GM23248 (cell line): ENCODE data around the gene MEA1. TPM values are rescaled to one million over a fixed set of nuclear protein-coding genes. Genes with fewer than 3 reads are reported as not detected.

Experiments
- DNase-seq: peaks from one replicate; pipeline ENCODE4 v3.0.0-alpha.2; 2015
- H2AFZ ChIP-seq: fragments of 200-600 bp; sonication (generic); 2 replicates; pipeline ENCODE4 v1.6.1; 2016; ENCODE audit warnings: antibody characterized with exemption
- H3F3A ChIP-seq: fragments of 200-600 bp; sonication (generic); 2 replicates; pipeline ENCODE4 v1.6.1; 2016; ENCODE audit warnings: mild to moderate bottlenecking, antibody characterized with exemption, mixed run types; ENCODE audit not compliant: insufficient read depth
- H3K27ac ChIP-seq: fragments of 200-600 bp; sonication (generic); 2 replicates; pipeline ENCODE4 v1.5.1; 2016; ENCODE audit warnings: mild to moderate bottlenecking
- H3K27me3 ChIP-seq: fragments of 200-600 bp; sonication (generic); replicated peaks from 2 replicates; pipeline ENCODE4 v1.6.1; 2016; ENCODE audit warnings: mild to moderate bottlenecking; ENCODE audit not compliant: insufficient read depth
- H3K36me3 ChIP-seq: fragments of 200-600 bp; sonication (generic); 2 replicates; pipeline ENCODE4 v1.6.1; 2016; ENCODE audit warnings: low read depth, mild to moderate bottlenecking
- H3K4me1 ChIP-seq: fragments of 200-600 bp; sonication (generic); 2 replicates; pipeline ENCODE4 v1.6.1; 2016; ENCODE audit warnings: mild to moderate bottlenecking; ENCODE audit not compliant: insufficient read depth
- H3K4me2 ChIP-seq: fragments of 200-600 bp; sonication (generic); one replicate; pipeline ENCODE4 v1.6.1; 2016; ENCODE audit warnings: mild to moderate bottlenecking; ENCODE audit not compliant: unreplicated experiment
- H3K4me3 ChIP-seq: fragments of 200-600 bp; sonication (generic); 2 replicates; pipeline ENCODE4 v1.5.1; 2016; ENCODE audit warnings: mild to moderate bottlenecking
- H3K79me2 ChIP-seq: fragments of 200-600 bp; sonication (generic); 2 replicates; pipeline ENCODE4 v1.6.1; 2016; ENCODE audit warnings: mild to moderate bottlenecking; ENCODE audit not compliant: insufficient read depth
- H3K9ac ChIP-seq: fragments of 200-600 bp; sonication (generic); 2 replicates; pipeline ENCODE4 v1.6.1; 2016; ENCODE audit warnings: mild to moderate bottlenecking
- H3K9me2 ChIP-seq: fragments of 200-600 bp; sonication (generic); 2 replicates; pipeline ENCODE4 v1.6.1; 2016; ENCODE audit warnings: mixed run types, mild to moderate bottlenecking, moderate library complexity; ENCODE audit not compliant: insufficient read depth
- H3K9me3 ChIP-seq: fragments of 200-600 bp; sonication (generic); one replicate; pipeline ENCODE4 v1.6.1; 2017; ENCODE audit warnings: low read depth
- H4K20me1 ChIP-seq: fragments of 200-600 bp; sonication (generic); 2 replicates; pipeline ENCODE4 v1.6.0; 2016; ENCODE audit not compliant: insufficient read depth
- EZH2 ChIP-seq: fragments of 200-600 bp; sonication (generic); IDR thresholded peaks from 2 replicates; pipeline ENCODE4 v1.6.1; 2018; ENCODE audit warnings: antibody characterized with exemption, mild to moderate bottlenecking; ENCODE audit not compliant: insufficient read depth, poor library complexity, severe bottlenecking
- EZH2phosphoT487 ChIP-seq: fragments of 200-600 bp; sonication (generic); IDR thresholded peaks from 2 replicates; pipeline ENCODE4 v1.6.1; 2018; ENCODE audit warnings: antibody characterized with exemption, moderate library complexity, mild to moderate bottlenecking, low read depth; ENCODE audit not compliant: insufficient read depth
- whole genome bisulfite sequencing, 2 experiments: methylation state at CpG; one replicate each; pipeline ENCODE4 v1.1.6; 2015 to 2017; ENCODE audit warnings: low lambda C conversion rate in 2 of 2, low coverage in 1 of 2; ENCODE audit errors: missing lambda C conversion rate in 2 of 2; 5-methylcytosine and 5-hydroxymethylcytosine counted together
- in situ Hi-C: fragments of 300-500 bp; cut with MboI; formaldehyde crosslinking; loops from 2 replicates; pipeline ENCODE4 v1.15.0; 2020
- polyA plus RNA-seq: library from polyadenylated mRNA; unstranded; fragments of >200 nt; fragmentation: Nextera tagmentation; extraction: Ambion mirVana; gene quantifications from 2 replicates; pipeline ENCODE4 v1.2.1, GENCODE V29; 2016
- total RNA-seq: library from RNA; depleted of rRNA; stranded (reverse); fragments of >200 nt; shearing (Covaris generic); gene quantifications from 2 replicates; pipeline ENCODE4 v1.2.3, GENCODE V29; 2014

The MEA1 gene
- total and polyA plus RNA-seq, 2 experiments from 2014 or later: 100 to 171 TPM

DNA sequence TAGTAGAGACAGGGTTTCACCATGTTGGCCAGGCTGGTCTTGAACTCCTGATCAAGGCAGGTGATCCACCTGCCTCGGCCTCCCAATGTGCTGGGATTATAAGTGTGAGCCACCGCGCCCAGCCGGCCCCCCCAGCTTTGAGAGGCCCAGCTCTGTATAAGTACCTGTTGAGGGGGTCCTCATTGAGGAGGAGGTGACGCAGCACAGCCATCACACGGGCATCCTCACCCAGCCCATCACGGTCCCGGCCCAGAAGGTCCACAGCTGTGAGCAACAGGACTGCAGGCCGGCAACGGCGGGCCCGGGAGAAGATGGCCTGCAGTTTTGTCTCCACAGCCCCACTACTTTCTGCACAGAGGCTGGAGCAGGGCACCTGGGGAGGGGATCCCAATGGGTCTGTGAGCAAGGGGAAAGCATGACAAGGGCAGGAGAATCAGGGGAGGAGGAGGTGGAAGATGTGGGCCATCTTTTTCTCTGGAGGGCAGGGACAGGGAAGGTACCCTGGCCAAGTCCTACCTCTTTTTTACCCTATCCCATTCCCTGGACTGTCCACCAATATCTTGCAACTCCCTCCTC, 45.5 kb downstream of the MEA1 start:
- Histone ChIP-seq H3K4me1 (peaks cover 6% of the 10 kb centered on the region; the same call in 1 of the 2 replicates), H4K20me1 (no peaks in the 10 kb centered on the region; the same call in 1 of the 2 replicates), H3K4me2 (no peak overlapping the region), H3K9me2 (no peaks in the 10 kb centered on the region), H2AFZ (no peak overlapping the region), H3K36me3 (no peaks in the 10 kb centered on the region), H3K79me2 (no peaks in the 10 kb centered on the region; the same call in 1 of the 2 replicates), H3K9ac (no peak overlapping the region), H3K27me3 (no peaks in the 10 kb centered on the region), H3F3A (no peaks in the 10 kb centered on the region; the same call in 1 of the 2 replicates), H3K9me3 (no peaks in the 10 kb centered on the region), H3K27ac (no peak overlapping the region), H3K4me3 (no peak overlapping the region)
- in situ Hi-C loops: no loop called here
- TF ChIP-seq EZH2: no peak
- no peak for TF ChIP-seq EZH2phosphoT487
- 88 to 91% methylated on average over 12 of the region's 12 CpGs for WGBS, 2 experiments
- no peak for DNase-seq

GRCh38 chr6:42967228-42967627, 46.5 kb downstream of the MEA1 start:
- Histone ChIP-seq H2AFZ (no peak overlapping the region), H3K9me3 (no peaks in the 10 kb centered on the region), H3K27ac (no peak overlapping the region), H3K4me1 (peaks cover 6% of the 10 kb centered on the region; the same call in 1 of the 2 replicates), H3K36me3 (no peaks in the 10 kb centered on the region), H3F3A (no peaks in the 10 kb centered on the region; the same call in 1 of the 2 replicates), H3K4me2 (no peak overlapping the region), H3K4me3 (no peak overlapping the region), H3K79me2 (no peaks in the 10 kb centered on the region; the same call in 1 of the 2 replicates), H3K27me3 (no peaks in the 10 kb centered on the region), H3K9ac (no peak overlapping the region), H3K9me2 (no peaks in the 10 kb centered on the region), H4K20me1 (no peaks in the 10 kb centered on the region; the same call in 1 of the 2 replicates)
- in situ Hi-C loops: no loop called here
- 79 to 85% methylated on average over 6 to 11 of the region's 11 CpGs for WGBS, 2 experiments
- TF ChIP-seq EZH2phosphoT487: no peak
- no peak for TF ChIP-seq EZH2
- no peak for DNase-seq

DNA sequence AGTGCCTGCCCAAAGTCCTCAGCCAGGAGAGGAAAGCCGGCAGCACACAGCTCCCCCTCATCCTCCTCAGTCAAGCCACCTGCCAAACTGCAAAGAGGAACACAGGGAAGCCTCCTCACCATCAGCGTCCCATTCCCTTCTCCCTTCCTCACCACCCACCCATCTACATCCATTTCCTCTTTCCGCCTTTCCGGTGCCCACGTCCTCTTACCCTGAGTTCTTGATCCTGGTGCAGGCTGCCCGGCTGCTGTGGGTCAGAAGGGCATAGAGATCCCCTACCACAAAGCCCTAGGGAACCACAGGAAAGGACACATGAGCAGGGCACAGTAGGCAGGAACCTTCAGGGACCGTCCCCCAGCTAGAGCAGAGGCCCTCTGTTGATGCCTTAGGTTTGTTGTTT, 47.2 kb downstream of the MEA1 start:
- H3K9me3 ChIP-seq: no peaks in the 10 kb centered on the region
- no peak overlapping the region for H3K27ac ChIP-seq
- H4K20me1 ChIP-seq: no peaks in the 10 kb centered on the region; the same call in 1 of the 2 replicates
- in situ Hi-C loops: no loop called here
- H3K9me2 ChIP-seq: no peaks in the 10 kb centered on the region
- H3K9ac ChIP-seq: no peak overlapping the region
- H3K36me3 ChIP-seq: no peaks in the 10 kb centered on the region
- no peaks in the 10 kb centered on the region; the same call in 1 of the 2 replicates for H3K79me2 ChIP-seq
- 72 to 77% methylated on average over 7 of the region's 7 CpGs for WGBS, 2 experiments
- DNase-seq: no peak
- H2AFZ ChIP-seq: no peak overlapping the region
- H3K27me3 ChIP-seq: no peaks in the 10 kb centered on the region
- H3F3A ChIP-seq: no peaks in the 10 kb centered on the region; the same call in 1 of the 2 replicates
- H3K4me1 ChIP-seq: peaks cover 6% of the 10 kb centered on the region; the same call in 1 of the 2 replicates
- no peak overlapping the region for H3K4me2 ChIP-seq
- no peak overlapping the region for H3K4me3 ChIP-seq
- TF ChIP-seq EZH2phosphoT487 (no peak), EZH2 (no peak)

GRCh38 chr6:42963855-42964605, 49.7 kb downstream of the MEA1 start:
- in situ Hi-C loops: no loop called here
- WGBS, 2 experiments: 82 to 84% methylated on average over 7 to 9 of the region's 9 CpGs
- no peak overlapping the region for H3K9ac ChIP-seq

More at GRCh38 chr6:42963855-42964605, 49.7 kb downstream of the MEA1 start:
- Histone ChIP-seq H3K4me2 (no peak overlapping the region), H3K27me3 (no peaks in the 10 kb centered on the region), H2AFZ (no peak overlapping the region), H3K36me3 (no peaks in the 10 kb centered on the region), H3K9me2 (no peaks in the 10 kb centered on the region), H4K20me1 (no peaks in the 10 kb centered on the region), H3K27ac (no peak overlapping the region), H3K9me3 (no peaks in the 10 kb centered on the region), H3F3A (no peaks in the 10 kb centered on the region), H3K79me2 (no peaks in the 10 kb centered on the region), H3K4me1 (0 out of 2 replicates have a peak, but pooled peaks cover 4% of the 10 kb centered on the region), H3K4me3 (no peak overlapping the region)
- DNase-seq: peak; percentile 55
- TF ChIP-seq EZH2: no peak
- no peak for TF ChIP-seq EZH2phosphoT487
